A549 treated with Mapracorat at 1 μM for 4 hours (cell line): ENCODE data around the gene RSF1. TPM values are rescaled to one million over a fixed set of nuclear protein-coding genes. Genes with fewer than 3 reads are reported as not detected.

Experiments used
- total RNA-seq: library from RNA; stranded (reverse); fragments of 200-300 nt; extraction: Qiagen RNA extraction; gene quantifications from 5 replicates; pipeline ENCODE4 v1.2.3, GENCODE V29; 2022

RSF1 gene, protein sequence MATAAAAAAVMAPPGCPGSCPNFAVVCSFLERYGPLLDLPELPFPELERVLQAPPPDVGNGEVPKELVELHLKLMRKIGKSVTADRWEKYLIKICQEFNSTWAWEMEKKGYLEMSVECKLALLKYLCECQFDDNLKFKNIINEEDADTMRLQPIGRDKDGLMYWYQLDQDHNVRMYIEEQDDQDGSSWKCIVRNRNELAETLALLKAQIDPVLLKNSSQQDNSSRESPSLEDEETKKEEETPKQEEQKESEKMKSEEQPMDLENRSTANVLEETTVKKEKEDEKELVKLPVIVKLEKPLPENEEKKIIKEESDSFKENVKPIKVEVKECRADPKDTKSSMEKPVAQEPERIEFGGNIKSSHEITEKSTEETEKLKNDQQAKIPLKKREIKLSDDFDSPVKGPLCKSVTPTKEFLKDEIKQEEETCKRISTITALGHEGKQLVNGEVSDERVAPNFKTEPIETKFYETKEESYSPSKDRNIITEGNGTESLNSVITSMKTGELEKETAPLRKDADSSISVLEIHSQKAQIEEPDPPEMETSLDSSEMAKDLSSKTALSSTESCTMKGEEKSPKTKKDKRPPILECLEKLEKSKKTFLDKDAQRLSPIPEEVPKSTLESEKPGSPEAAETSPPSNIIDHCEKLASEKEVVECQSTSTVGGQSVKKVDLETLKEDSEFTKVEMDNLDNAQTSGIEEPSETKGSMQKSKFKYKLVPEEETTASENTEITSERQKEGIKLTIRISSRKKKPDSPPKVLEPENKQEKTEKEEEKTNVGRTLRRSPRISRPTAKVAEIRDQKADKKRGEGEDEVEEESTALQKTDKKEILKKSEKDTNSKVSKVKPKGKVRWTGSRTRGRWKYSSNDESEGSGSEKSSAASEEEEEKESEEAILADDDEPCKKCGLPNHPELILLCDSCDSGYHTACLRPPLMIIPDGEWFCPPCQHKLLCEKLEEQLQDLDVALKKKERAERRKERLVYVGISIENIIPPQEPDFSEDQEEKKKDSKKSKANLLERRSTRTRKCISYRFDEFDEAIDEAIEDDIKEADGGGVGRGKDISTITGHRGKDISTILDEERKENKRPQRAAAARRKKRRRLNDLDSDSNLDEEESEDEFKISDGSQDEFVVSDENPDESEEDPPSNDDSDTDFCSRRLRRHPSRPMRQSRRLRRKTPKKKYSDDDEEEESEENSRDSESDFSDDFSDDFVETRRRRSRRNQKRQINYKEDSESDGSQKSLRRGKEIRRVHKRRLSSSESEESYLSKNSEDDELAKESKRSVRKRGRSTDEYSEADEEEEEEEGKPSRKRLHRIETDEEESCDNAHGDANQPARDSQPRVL (N-terminal part only)
- 12.4 to 19.7 TPM (median 16.9 TPM) in 5 replicates for total RNA-seq

DNA sequence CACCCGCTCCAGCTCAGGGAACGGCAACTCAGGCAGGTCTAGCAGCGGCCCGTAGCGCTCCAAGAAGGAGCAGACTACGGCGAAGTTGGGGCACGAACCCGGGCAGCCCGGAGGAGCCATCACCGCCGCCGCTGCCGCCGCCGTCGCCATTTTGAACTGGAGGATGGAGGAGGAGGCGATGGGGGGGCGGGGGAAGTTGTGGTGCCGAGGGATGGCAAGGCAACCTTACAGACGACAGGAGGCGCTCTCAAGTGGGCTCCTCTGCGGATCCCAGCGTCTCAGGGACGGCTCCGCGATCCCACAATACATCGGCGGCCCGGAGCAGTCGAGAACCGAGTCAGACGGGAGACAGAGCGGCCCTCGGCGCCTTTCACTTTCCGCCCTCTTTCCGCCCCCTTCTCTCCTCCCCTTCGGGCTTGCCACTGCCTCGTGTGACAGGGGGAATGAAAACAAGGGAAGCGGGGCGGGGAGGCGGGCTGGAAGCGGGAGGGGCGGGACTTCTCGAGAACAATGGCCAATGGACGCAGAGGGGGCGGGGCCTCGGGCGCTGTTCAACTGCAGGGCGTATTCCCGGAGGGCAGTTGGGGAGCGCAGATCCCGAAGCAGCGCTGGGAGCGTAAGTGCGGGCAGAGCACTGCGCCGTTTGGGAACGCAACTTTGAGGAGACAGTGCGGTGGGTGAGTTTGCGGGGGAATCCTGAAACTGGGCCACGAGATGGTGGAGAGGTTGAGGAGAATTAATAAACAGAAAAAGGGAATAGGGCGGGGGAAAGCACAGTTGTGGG is at the start of gene RSF1, which contains the start of gene AAMDC:
Gene RSF1 (minus strand): TSS at position 158 of the 784 bp plus-strand sequence. CDS start 8 bp downstream, at position 150.
Gene AAMDC (plus strand): TSS at position 580 of the 784 bp plus-strand sequence. CDS start 21,353 bp downstream, outside the sequence.

DNA sequence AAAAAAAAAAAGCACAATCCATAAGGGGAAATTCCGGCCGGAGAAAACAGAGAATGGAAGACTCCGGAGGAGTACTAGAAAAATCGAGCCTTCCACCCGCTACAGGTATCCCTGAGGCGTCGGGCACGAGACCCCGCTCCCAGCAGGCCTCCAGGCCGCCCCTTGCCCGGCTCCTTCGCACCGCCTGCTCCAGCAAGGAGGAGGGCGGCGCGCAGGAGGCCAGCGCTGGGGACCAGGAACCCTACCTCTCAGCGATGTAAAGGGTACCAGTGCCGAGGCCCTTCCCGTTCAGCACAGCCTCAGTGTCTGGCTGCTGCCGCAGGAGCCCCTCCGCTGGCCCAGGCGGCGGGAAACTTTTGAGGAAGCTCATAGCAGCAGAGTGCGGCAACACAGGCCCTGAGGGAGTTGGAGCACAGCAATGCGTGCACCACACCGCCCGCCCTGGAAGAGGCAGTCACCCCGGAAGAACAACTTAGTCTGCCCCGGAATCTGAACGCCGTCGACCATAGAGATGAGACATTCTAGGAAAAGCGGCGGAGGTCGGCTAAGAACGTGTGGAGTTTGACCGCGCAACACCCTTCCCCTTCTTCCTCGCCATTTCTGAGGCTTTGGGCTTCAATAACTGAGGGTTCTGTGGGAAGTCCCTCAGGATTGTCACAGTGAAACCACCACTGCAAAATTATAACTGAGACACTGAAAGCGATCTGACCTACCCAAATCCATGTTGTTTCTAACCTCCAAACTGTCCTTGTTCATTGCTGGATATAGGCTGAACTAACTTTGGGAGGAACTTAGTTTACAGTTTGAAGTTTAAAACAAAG is 183.0 kb downstream of the RSF1 start, which contains the start of gene CLNS1A:
Gene CLNS1A (minus strand): TSS at position 450 of the 821 bp plus-strand sequence. CDS start 80 bp downstream, at position 370.

Other genes starting within 250 kb of the RSF1 start
- gene AQP11, start 230.8 kb downstream of the RSF1 start, total RNA-seq = 0.94 to 1.7 TPM (median 1.6 TPM) in 5 replicates
- 142 to 181 TPM (median 146 TPM) in 5 replicates for gene CLNS1A, start 182.9 kb downstream of the RSF1 start, total RNA-seq
- 23.6 to 40.2 TPM (median 26.1 TPM) in 5 replicates for gene AAMDC, start 422 bp upstream of the RSF1 start, total RNA-seq
- gene INTS4, start 173.9 kb upstream of the RSF1 start, total RNA-seq = 15.0 to 21.8 TPM (median 19.2 TPM) in 5 replicates
- gene KCTD14, start 202.6 kb upstream of the RSF1 start, total RNA-seq = 1.4 to 2.1 TPM (median 1.6 TPM) in 5 replicates
- gene THRSP, start 243.1 kb upstream of the RSF1 start, total RNA-seq = not detected in 5 replicates